HAP-1 (cell line): Measurements from ENCODE around the gene ACAA1.

Experiments used
- DNase-seq, 2 experiments: peaks; one replicate each; pipeline ENCODE4 v3.0.0-alpha.2; 2016 to 2020; ENCODE audit warnings: low spot score in 2 of 2
- H3K27me3 ChIP-seq: fragments of 250-450 bp; sonication (Bioruptor Pico); 2 replicates; pipeline ENCODE4 v1.5.1; 2020; ENCODE audit warnings: low read depth, mild to moderate bottlenecking, moderate library complexity
- H3K36me3 ChIP-seq: fragments of 250-450 bp; sonication (Bioruptor Pico); replicated peaks from 2 replicates; pipeline ENCODE4 v1.5.1; 2020; ENCODE audit warnings: mild to moderate bottlenecking
- H3K4me1 ChIP-seq: fragments of 250-450 bp; sonication (Bioruptor Pico); 2 replicates; pipeline ENCODE4 v1.5.1; 2020; ENCODE audit warnings: mild to moderate bottlenecking
- H3K4me3 ChIP-seq: fragments of 250-450 bp; sonication (Bioruptor Pico); 2 replicates; pipeline ENCODE4 v1.5.1; 2020; ENCODE audit warnings: mild to moderate bottlenecking, moderate library complexity
- H3K9me3 ChIP-seq: fragments of 250-450 bp; sonication (Bioruptor Pico); 2 replicates; pipeline ENCODE4 v1.5.1; 2020; ENCODE audit warnings: mild to moderate bottlenecking, moderate library complexity
- in situ Hi-C: fragments of 300-500 bp; cut with MboI; formaldehyde crosslinking; loops from 3 replicates; pipeline ENCODE4 v1.14.3; 2020; ENCODE audit warnings: low sequenced_read_pairs, inconsistent platforms, mixed read lengths

Gene ACAA1

GRCh38 chr3:38124324-38125122, 12.4 kb downstream of the ACAA1 start:
- Histone ChIP-seq H3K4me3 (no peak overlapping the region), H3K36me3 (peaks cover 83% of the 10 kb centered on the region), H3K9me3 (no peaks in the 10 kb centered on the region), H3K4me1 (no peaks in the 10 kb centered on the region), H3K27me3 (no peaks in the 10 kb centered on the region)
- DNase-seq: no peak
- in situ Hi-C loops: loop anchor here (10.0 kb wide), 1 partner anchor 360 kb away; no protein-coding TSS in a partner anchor

- H3K4me3 ChIP-seq: no peak overlapping the region
- no peaks in the 10 kb centered on the region for H3K9me3 ChIP-seq
- H3K27me3 ChIP-seq: no peaks in the 10 kb centered on the region
- in situ Hi-C loops: loop anchor here (10.0 kb wide), 1 partner anchor 362 kb away; no protein-coding TSS in a partner anchor
- H3K4me1 ChIP-seq: no peaks in the 10 kb centered on the region
- no peak for DNase-seq
- H3K36me3 ChIP-seq: peaks cover 66% of the 10 kb centered on the region
Observed at GRCh38 chr3:38122712-38123290, 14.1 kb downstream of the ACAA1 start.

- no peak overlapping the region for H3K4me3 ChIP-seq
- no peaks in the 10 kb centered on the region for H3K9me3 ChIP-seq
- no peaks in the 10 kb centered on the region for H3K27me3 ChIP-seq
- in situ Hi-C loops: loop anchor here (10.0 kb wide), 1 partner anchor 363 kb away; no protein-coding TSS in a partner anchor
- H3K4me1 ChIP-seq: no peaks in the 10 kb centered on the region
- H3K36me3 ChIP-seq: peaks cover 57% of the 10 kb centered on the region
- no peak for DNase-seq
Observed at GRCh38 chr3:38121832-38122461, 15.0 kb downstream of the ACAA1 start.

GRCh38 chr3:38121451-38121831, 15.5 kb downstream of the ACAA1 start:
- H3K4me3 ChIP-seq: no peak overlapping the region
- DNase-seq: no peak
- in situ Hi-C loops: loop anchor here (10.0 kb wide), 1 partner anchor 363 kb away; no protein-coding TSS in a partner anchor
- H3K4me1 ChIP-seq: no peaks in the 10 kb centered on the region
- H3K9me3 ChIP-seq: no peaks in the 10 kb centered on the region
- no peaks in the 10 kb centered on the region for H3K27me3 ChIP-seq
- H3K36me3 ChIP-seq: peaks cover 52% of the 10 kb centered on the region

- in situ Hi-C loops: loop anchor here (10.0 kb wide), 1 partner anchor 364 kb away; no protein-coding TSS in a partner anchor
- no peaks in the 10 kb centered on the region for H3K4me1 ChIP-seq
- H3K4me3 ChIP-seq: no peak overlapping the region
- H3K27me3 ChIP-seq: no peaks in the 10 kb centered on the region
- no peaks in the 10 kb centered on the region for H3K9me3 ChIP-seq
- H3K36me3 ChIP-seq: peaks cover 46% of the 10 kb centered on the region
- no peak for DNase-seq
Observed at GRCh38 chr3:38120693-38121450, 16.1 kb downstream of the ACAA1 start.

GRCh38 chr3:38119821-38120692, 16.9 kb downstream of the ACAA1 start:
- Histone ChIP-seq H3K36me3 (peaks cover 38% of the 10 kb centered on the region), H3K4me1 (no peaks in the 10 kb centered on the region), H3K27me3 (no peaks in the 10 kb centered on the region), H3K9me3 (no peaks in the 10 kb centered on the region), H3K4me3 (no peak overlapping the region)
- DNase-seq: no peak
- in situ Hi-C loops: loop anchor here (10.0 kb wide), 1 partner anchor 365 kb away; no protein-coding TSS in a partner anchor

GRCh38 chr3:38119248-38119544, 17.7 kb downstream of the ACAA1 start:
- in situ Hi-C loops: no loop called here
- no peaks in the 10 kb centered on the region for H3K27me3 ChIP-seq
- no peaks in the 10 kb centered on the region for H3K4me1 ChIP-seq
- no peak overlapping the region for H3K4me3 ChIP-seq
- peaks cover 31% of the 10 kb centered on the region for H3K36me3 ChIP-seq
- DNase-seq: no peak
- H3K9me3 ChIP-seq: no peaks in the 10 kb centered on the region

GRCh38 chr3:38118421-38119247, 18.3 kb downstream of the ACAA1 start:
- H3K4me1 ChIP-seq: no peaks in the 10 kb centered on the region
- no peak overlapping the region for H3K4me3 ChIP-seq
- in situ Hi-C loops: no loop called here
- H3K9me3 ChIP-seq: no peaks in the 10 kb centered on the region
- no peaks in the 10 kb centered on the region for H3K27me3 ChIP-seq
- DNase-seq: no peak
- H3K36me3 ChIP-seq: peaks cover 28% of the 10 kb centered on the region

GRCh38 chr3:38117748-38118420, 19.0 kb downstream of the ACAA1 start:
- H3K4me3 ChIP-seq: no peak overlapping the region
- H3K9me3 ChIP-seq: no peaks in the 10 kb centered on the region
- DNase-seq: peak; percentile 47 to 80
- H3K36me3 ChIP-seq: peaks cover 23% of the 10 kb centered on the region
- H3K4me1 ChIP-seq: no peaks in the 10 kb centered on the region
- no peaks in the 10 kb centered on the region for H3K27me3 ChIP-seq
- in situ Hi-C loops: no loop called here

- Histone ChIP-seq H3K9me3 (no peaks in the 10 kb centered on the region), H3K27me3 (no peaks in the 10 kb centered on the region), H3K4me3 (no peak overlapping the region), H3K4me1 (no peaks in the 10 kb centered on the region), H3K36me3 (peaks cover 17% of the 10 kb centered on the region)
- in situ Hi-C loops: no loop called here
- no peak for DNase-seq
Observed at GRCh38 chr3:38117163-38117716, 19.7 kb downstream of the ACAA1 start.

GRCh38 chr3:38116471-38117162, 20.3 kb downstream of the ACAA1 start:
- Histone ChIP-seq H3K4me1 (no peaks in the 10 kb centered on the region), H3K27me3 (no peaks in the 10 kb centered on the region), H3K9me3 (no peaks in the 10 kb centered on the region), H3K4me3 (no peak overlapping the region), H3K36me3 (peaks cover 11% of the 10 kb centered on the region)
- in situ Hi-C loops: no loop called here
- DNase-seq: no peak
